Sigmoid colon (tissue), 4 donors: ENCODE results near the gene KRTCAP2.

Source experiments
- EP300 ChIP-seq, 4 donors: sonication (generic); formaldehyde crosslinking; IDR thresholded peaks; one replicate each; pipeline ENCODE4 v1.6.1; 2017; ENCODE audit warnings: antibody characterized with exemption in 4 of 4
- POLR2A ChIP-seq, 2 donors: fragments of 450-650 bp; IDR thresholded peaks; one replicate each; pipeline ENCODE4 v1.6.1; 2016; ENCODE audit warnings: antibody characterized with exemption in 2 of 2, mild to moderate bottlenecking in 2 of 2, moderate library complexity in 2 of 2
- POLR2AphosphoS5 ChIP-seq, 4 donors: sonication (generic); formaldehyde crosslinking; IDR thresholded peaks; one replicate each; pipeline ENCODE4 v1.6.1; 2017; ENCODE audit warnings: antibody characterized with exemption in 4 of 4
- TF ChIP-seq, protein P1 (sequence below), 4 experiments: fragments of 450-650 bp in 3 of 4; fragments of 200-600 bp in 1 of 4; IDR thresholded peaks; one replicate each; pipeline ENCODE4 v1.5.1; 2016 to 2019; ENCODE audit warnings: antibody characterized with exemption in 4 of 4, mild to moderate bottlenecking in 3 of 4, moderate library complexity in 2 of 4

DNA sequence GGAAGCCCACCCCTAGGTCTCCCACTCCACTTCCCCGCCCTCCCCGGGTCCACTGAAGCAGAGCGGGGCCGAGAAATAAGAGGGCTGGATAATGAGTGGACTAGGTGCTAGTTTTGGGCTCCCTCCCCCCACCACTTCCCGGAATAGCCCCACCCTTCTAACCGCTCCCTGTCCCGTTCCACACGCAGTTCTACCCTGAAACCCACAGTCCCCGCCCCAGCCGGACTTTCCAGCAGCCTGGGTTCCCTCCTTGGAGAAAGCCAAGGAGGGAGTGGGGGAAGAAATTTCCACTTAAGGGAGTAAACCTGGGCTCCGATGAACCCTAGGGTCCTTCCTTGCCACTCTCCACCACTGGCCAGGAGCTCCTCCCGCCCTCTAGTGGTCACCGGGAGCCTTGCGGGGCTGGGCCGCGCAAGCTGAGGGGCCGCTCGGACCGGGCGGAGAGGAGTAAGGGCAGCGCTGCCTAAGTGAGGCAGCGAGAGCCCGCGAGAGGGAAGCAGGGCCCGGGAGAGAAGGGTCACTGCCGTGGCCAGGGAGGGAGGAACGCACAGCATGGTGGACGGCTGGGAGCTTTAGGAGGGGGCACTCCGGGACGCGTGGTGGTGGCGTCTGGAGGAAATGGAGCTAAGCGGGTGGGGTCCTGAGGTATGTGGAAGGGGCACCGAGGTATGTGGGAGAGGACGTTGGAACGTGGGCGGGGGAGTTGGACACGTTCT is 20.3 kb upstream of the KRTCAP2 start:
- TF ChIP-seq, protein P1, sequence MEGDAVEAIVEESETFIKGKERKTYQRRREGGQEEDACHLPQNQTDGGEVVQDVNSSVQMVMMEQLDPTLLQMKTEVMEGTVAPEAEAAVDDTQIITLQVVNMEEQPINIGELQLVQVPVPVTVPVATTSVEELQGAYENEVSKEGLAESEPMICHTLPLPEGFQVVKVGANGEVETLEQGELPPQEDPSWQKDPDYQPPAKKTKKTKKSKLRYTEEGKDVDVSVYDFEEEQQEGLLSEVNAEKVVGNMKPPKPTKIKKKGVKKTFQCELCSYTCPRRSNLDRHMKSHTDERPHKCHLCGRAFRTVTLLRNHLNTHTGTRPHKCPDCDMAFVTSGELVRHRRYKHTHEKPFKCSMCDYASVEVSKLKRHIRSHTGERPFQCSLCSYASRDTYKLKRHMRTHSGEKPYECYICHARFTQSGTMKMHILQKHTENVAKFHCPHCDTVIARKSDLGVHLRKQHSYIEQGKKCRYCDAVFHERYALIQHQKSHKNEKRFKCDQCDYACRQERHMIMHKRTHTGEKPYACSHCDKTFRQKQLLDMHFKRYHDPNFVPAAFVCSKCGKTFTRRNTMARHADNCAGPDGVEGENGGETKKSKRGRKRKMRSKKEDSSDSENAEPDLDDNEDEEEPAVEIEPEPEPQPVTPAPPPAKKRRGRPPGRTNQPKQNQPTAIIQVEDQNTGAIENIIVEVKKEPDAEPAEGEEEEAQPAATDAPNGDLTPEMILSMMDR (IDR thresholded peaks at IDR 0.05) = peak; percentile 96 to 98 (median 96)
- TF ChIP-seq POLR2AphosphoS5 (IDR thresholded peaks at IDR 0.05) (peak; percentile 45 to 76 (median 63)), POLR2A (IDR thresholded peaks at IDR 0.05) (peak in 1 of 2 donors; percentile 43), EP300 (IDR thresholded peaks at IDR 0.05) (no peak)
